ENCODE measurements around the gene KIAA1217.

- TF ChIP-seq, protein P1, sequence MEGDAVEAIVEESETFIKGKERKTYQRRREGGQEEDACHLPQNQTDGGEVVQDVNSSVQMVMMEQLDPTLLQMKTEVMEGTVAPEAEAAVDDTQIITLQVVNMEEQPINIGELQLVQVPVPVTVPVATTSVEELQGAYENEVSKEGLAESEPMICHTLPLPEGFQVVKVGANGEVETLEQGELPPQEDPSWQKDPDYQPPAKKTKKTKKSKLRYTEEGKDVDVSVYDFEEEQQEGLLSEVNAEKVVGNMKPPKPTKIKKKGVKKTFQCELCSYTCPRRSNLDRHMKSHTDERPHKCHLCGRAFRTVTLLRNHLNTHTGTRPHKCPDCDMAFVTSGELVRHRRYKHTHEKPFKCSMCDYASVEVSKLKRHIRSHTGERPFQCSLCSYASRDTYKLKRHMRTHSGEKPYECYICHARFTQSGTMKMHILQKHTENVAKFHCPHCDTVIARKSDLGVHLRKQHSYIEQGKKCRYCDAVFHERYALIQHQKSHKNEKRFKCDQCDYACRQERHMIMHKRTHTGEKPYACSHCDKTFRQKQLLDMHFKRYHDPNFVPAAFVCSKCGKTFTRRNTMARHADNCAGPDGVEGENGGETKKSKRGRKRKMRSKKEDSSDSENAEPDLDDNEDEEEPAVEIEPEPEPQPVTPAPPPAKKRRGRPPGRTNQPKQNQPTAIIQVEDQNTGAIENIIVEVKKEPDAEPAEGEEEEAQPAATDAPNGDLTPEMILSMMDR (IDR thresholded peaks at IDR 0.05 in 2 of 3, conservative IDR thresholded peaks at IDR 0.05 in 1 of 3; ENCODE audit: borderline replicate concordance in 1 of 3, insufficient read depth in 1 of 3, low read depth in 2 of 3, low read length in 2 of 3) = no peak
- no peak for TF ChIP-seq POLR2A (IDR thresholded peaks at IDR 0.05; ENCODE audit: borderline replicate concordance, extremely low read depth, insufficient read depth, insufficient read length)
- no peak for TF ChIP-seq EZH2phosphoT487 (IDR thresholded peaks at IDR 0.05; ENCODE audit: borderline replicate concordance)
- TF ChIP-seq ATF3 (IDR thresholded peaks at IDR 0.05) = no peak
- TF ChIP-seq CEBPB (IDR thresholded peaks at IDR 0.05; ENCODE audit: low read depth) = no peak
- TF ChIP-seq SP1 (IDR thresholded peaks at IDR 0.05; ENCODE audit: low read depth) = no peak
- TF ChIP-seq EZH2 (IDR thresholded peaks at IDR 0.05) = no peak
Observed at GRCh38 chr10:24344279-24344678, 135.3 kb downstream of the KIAA1217 start.
